ENCODE measurements around the gene SYNPO2. TPM values are rescaled to one million over a fixed set of nuclear protein-coding genes. Genes with fewer than 3 reads are reported as not detected.

The SYNPO2 gene
- total RNA-seq, 4 donors from 2014 or later: 998 to 4,186 (median 1,764) TPM

DNA sequence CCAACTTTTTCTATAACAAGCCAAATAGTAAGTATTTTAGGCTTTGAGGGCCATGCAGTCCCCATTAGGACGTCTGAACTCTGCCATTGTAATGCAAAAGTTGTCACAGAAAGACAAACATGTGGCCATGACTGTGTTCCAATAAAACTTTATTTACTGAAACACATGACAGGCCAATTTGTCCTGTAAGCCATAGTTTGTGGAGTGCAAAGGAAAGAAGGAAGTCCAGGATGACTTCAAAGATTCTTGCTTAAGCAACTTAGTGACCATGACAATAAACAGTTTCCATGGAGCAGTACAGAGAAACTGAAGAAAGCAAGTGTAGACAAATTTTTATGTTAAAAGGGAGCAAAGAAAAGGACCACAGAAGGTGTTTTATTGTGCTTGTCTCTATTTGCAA lies 212.0 kb downstream of the SYNPO2 start:
- Histone ChIP-seq H3K36me3 (no peaks in the 10 kb centered on the region), H3K27me3 (no peaks in the 10 kb centered on the region), H3K27ac (peak overlapping the region; percentile 63 to 72 (median 68)), H3K4me3 (no peak overlapping the region), H3K9me3 (no peaks in the 10 kb centered on the region), H3K4me1 (peaks cover 41 to 47% of the 10 kb centered on the region in 2 donors)
- DNase-seq (no peak), ATAC-seq (no peak)
- intact Hi-C loops (cut with DNase I; ENCODE audit: low total_unique reads) (loop anchor here (2.0 to 5.0 kb wide), 2 partner anchors 56 to 113 kb away; no protein-coding TSS in a partner anchor), in situ Hi-C loops (cut with MboI; ENCODE audit: low sequenced_read_pairs in 4 of 4) (no loop called here)
- TF ChIP-seq, protein P1, sequence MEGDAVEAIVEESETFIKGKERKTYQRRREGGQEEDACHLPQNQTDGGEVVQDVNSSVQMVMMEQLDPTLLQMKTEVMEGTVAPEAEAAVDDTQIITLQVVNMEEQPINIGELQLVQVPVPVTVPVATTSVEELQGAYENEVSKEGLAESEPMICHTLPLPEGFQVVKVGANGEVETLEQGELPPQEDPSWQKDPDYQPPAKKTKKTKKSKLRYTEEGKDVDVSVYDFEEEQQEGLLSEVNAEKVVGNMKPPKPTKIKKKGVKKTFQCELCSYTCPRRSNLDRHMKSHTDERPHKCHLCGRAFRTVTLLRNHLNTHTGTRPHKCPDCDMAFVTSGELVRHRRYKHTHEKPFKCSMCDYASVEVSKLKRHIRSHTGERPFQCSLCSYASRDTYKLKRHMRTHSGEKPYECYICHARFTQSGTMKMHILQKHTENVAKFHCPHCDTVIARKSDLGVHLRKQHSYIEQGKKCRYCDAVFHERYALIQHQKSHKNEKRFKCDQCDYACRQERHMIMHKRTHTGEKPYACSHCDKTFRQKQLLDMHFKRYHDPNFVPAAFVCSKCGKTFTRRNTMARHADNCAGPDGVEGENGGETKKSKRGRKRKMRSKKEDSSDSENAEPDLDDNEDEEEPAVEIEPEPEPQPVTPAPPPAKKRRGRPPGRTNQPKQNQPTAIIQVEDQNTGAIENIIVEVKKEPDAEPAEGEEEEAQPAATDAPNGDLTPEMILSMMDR (IDR thresholded peaks at IDR 0.05 in 4 of 5, conservative IDR thresholded peaks at IDR 0.05 in 1 of 5): no peak
- TF ChIP-seq POLR2A (IDR thresholded peaks at IDR 0.05): no peak

- Histone ChIP-seq H3K9me3 (no peaks in the 10 kb centered on the region), H3K36me3 (no peaks in the 10 kb centered on the region), H3K4me1 (peaks cover 46 to 54% of the 10 kb centered on the region in 2 donors), H3K27me3 (no peaks in the 10 kb centered on the region), H3K27ac (peak overlapping the region; percentile 49 to 73 (median 69)), H3K4me3 (no peak overlapping the region)
- no peak for TF ChIP-seq POLR2A (IDR thresholded peaks at IDR 0.05)
- DNase-seq (peak in 1 of 2 donors; percentile 45), ATAC-seq (peak; percentile 69 to 75)
- in situ Hi-C loops (cut with MboI; ENCODE audit: low sequenced_read_pairs in 4 of 4) (no loop called here), intact Hi-C loops (cut with DNase I; ENCODE audit: low total_unique reads) (loop anchor here (5.0 kb wide), 1 partner anchor 116 kb away; no protein-coding TSS in a partner anchor)
Measured at GRCh38 chr4:119103263-119103662, 214.6 kb downstream of the SYNPO2 start.

DNA sequence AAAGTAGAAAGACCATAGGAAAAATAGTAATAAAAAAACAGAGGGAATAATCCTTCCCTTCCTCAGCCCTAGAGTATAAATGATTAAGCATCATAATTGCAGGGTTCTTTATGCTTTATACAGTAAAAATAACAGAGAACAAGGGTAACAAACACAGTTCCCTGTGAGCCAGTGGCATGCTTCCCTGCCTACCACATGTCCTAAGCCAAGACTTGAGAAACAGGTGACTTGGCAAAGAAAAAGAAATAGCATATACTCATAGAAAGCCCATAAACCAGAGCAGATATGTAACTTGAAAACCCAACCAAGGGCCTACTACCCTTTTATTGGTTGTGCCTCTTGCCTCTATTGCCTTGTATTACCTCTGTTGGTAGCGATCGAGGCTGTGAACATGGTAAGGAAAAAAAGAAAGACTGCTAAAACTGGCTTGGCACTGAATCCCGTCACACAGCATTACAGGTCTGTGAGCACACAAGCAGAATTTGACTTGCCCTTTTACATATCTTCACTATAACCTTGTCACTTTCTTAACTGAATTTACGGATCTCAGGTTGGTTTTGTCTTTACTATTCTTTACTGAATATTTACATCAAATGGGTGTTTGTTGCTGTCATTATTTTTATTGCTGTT lies 216.1 kb downstream of the SYNPO2 start:
- no peak overlapping the region for H3K4me3 ChIP-seq
- in situ Hi-C loops (cut with MboI; ENCODE audit: low sequenced_read_pairs in 4 of 4): no loop called here
- peak in 1 of 2 donors; percentile 19 for DNase-seq
- peak; percentile 48 to 62 for ATAC-seq
- intact Hi-C loops (cut with DNase I; ENCODE audit: low total_unique reads): loop anchor here (5.0 kb wide), 2 partner anchors 108 to 117 kb away; partner anchors contain the start of gene USP53
- no peaks in the 10 kb centered on the region for H3K27me3 ChIP-seq
- TF ChIP-seq POLR2A (IDR thresholded peaks at IDR 0.05): no peak
- TF ChIP-seq, protein P1 (IDR thresholded peaks at IDR 0.05 in 4 of 5, conservative IDR thresholded peaks at IDR 0.05 in 1 of 5): no peak
- H3K36me3 ChIP-seq: no peaks in the 10 kb centered on the region
- H3K9me3 ChIP-seq: no peaks in the 10 kb centered on the region
- H3K27ac ChIP-seq: peak overlapping the region; percentile 49 to 73 (median 69)
- H3K4me1 ChIP-seq: peaks cover 35 to 42% of the 10 kb centered on the region in 2 donors

DNA sequence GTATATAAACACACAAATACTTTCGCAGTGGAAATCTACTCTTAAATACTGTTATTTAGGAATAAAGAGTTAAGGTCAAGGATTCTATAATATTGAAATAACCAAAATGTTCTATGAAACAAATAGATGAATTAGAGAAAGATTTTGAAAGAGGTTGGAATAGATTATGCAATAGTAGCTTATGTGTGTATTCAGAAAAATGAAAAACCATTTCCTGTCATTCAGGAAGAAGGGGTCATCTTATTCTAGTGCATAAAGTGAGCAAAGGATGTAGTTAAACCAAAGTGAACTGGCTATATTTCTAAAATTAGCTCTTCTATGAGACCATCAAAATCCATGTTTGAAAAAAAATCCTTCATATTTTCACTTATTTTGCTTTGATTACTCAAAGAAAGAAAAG lies 217.0 kb downstream of the SYNPO2 start:
- in situ Hi-C loops (cut with MboI; ENCODE audit: low sequenced_read_pairs in 4 of 4): no loop called here

More for the DNA sequence above, 217.0 kb downstream of the SYNPO2 start:
- H3K4me3 ChIP-seq: no peak overlapping the region
- intact Hi-C loops (cut with DNase I; ENCODE audit: low total_unique reads): loop anchor here (5.0 kb wide), 1 partner anchor 107 kb away; the partner anchor contains the start of gene USP53
- DNase-seq: no peak
- no peaks in the 10 kb centered on the region for H3K27me3 ChIP-seq
- H3K4me1 ChIP-seq: peaks cover 35 to 42% of the 10 kb centered on the region in 2 donors
- H3K36me3 ChIP-seq: no peaks in the 10 kb centered on the region
- H3K27ac ChIP-seq: peak overlapping the region; percentile 48 to 73 (median 60)
- ATAC-seq: no peak
- H3K9me3 ChIP-seq: no peaks in the 10 kb centered on the region
- TF ChIP-seq, protein P1 (IDR thresholded peaks at IDR 0.05 in 4 of 5, conservative IDR thresholded peaks at IDR 0.05 in 1 of 5): no peak
- TF ChIP-seq POLR2A (IDR thresholded peaks at IDR 0.05): no peak

Data from gastrocnemius medialis (tissue), 4 donors.